GM23338 (cell line): ENCODE data around the gene ICAM2. TPM values are rescaled to one million over a fixed set of nuclear protein-coding genes. Genes with fewer than 3 reads are reported as not detected.
A peak's percentile ranks its signal among the peaks of the same experiment; 100 is the strongest.

Experiments used
- ATAC-seq: fragments of 200-7000 bp; cut with Tn5 transposase; 3 replicates; pipeline ENCODE4 v1.9.1; 2020
- DNase-seq: peaks from one replicate; pipeline ENCODE4 v3.0.0-alpha.2; 2015; ENCODE audit warnings: low spot score
- H2AFZ ChIP-seq: fragments of 200-600 bp; sonication (generic); 2 replicates; pipeline ENCODE4 v1.8.0; 2016; ENCODE audit warnings: antibody characterized with exemption, mild to moderate bottlenecking, moderate library complexity
- H3F3A ChIP-seq: fragments of 200-600 bp; sonication (generic); replicated peaks from 2 replicates; pipeline ENCODE4 v1.8.0; 2017; ENCODE audit warnings: antibody characterized with exemption, mixed run types, low read depth
- H3K27ac ChIP-seq: fragments of 200-600 bp; sonication (generic); 2 replicates; pipeline ENCODE4 v1.6.1; 2016; ENCODE audit warnings: low read depth
- H3K27me3 ChIP-seq: fragments of 200-600 bp; sonication (generic); 2 replicates; pipeline ENCODE4 v1.8.0; 2016; ENCODE audit warnings: mild to moderate bottlenecking, mixed run types, moderate library complexity; ENCODE audit not compliant: insufficient read depth
- H3K36me3 ChIP-seq: fragments of 200-600 bp; sonication (generic); 2 replicates; pipeline ENCODE4 v1.8.0; 2016; ENCODE audit warnings: mild to moderate bottlenecking; ENCODE audit not compliant: insufficient read depth
- H3K4me1 ChIP-seq: fragments of 200-600 bp; sonication (generic); 2 replicates; pipeline ENCODE4 v1.8.0; 2016; ENCODE audit warnings: mild to moderate bottlenecking, moderate library complexity; ENCODE audit not compliant: insufficient read depth
- H3K4me2 ChIP-seq: fragments of 200-600 bp; sonication (generic); 2 replicates; pipeline ENCODE4 v1.7.1; 2017; ENCODE audit warnings: mixed run types
- H3K4me3 ChIP-seq: fragments of 200-600 bp; sonication (generic); 2 replicates; pipeline ENCODE4 v1.6.1; 2016; ENCODE audit warnings: mixed run types
- H3K79me2 ChIP-seq: fragments of 200-600 bp; sonication (generic); replicated peaks from 2 replicates; pipeline ENCODE4 v1.8.0; 2017; ENCODE audit warnings: mild to moderate bottlenecking; ENCODE audit not compliant: insufficient read depth
- H3K9me2 ChIP-seq: fragments of 200-600 bp; sonication (generic); 2 replicates; pipeline ENCODE4 v1.8.0; 2017; ENCODE audit not compliant: insufficient read depth
- H4K20me1 ChIP-seq: fragments of 200-600 bp; sonication (generic); replicated peaks from 2 replicates; pipeline ENCODE4 v1.8.0; 2017; ENCODE audit warnings: mild to moderate bottlenecking; ENCODE audit not compliant: insufficient read depth
- H3K27ac Mint-ChIP-seq: 2 replicates; pipeline ENCODE4 v1.8.0; 2020; ENCODE audit warnings: inconsistent platforms, mild to moderate bottlenecking, moderate library complexity, mixed read lengths
- H3K27me3 Mint-ChIP-seq: 3 replicates; pipeline ENCODE4 v1.8.0; 2022; ENCODE audit warnings: low read depth, mild to moderate bottlenecking, moderate library complexity, mixed read lengths, inconsistent platforms; ENCODE audit not compliant: insufficient read depth, poor library complexity
- H3K36me3 Mint-ChIP-seq: 3 replicates; pipeline ENCODE4 v1.8.0; 2021; ENCODE audit warnings: low read depth, mild to moderate bottlenecking, inconsistent platforms, moderate library complexity, mixed read lengths
- H3K4me1 Mint-ChIP-seq: 3 replicates; pipeline ENCODE4 v1.8.0; 2020; ENCODE audit warnings: mild to moderate bottlenecking, inconsistent platforms, mixed read lengths
- H3K4me3 Mint-ChIP-seq: 3 replicates; pipeline ENCODE4 v1.8.0; 2021; ENCODE audit warnings: moderate library complexity, mild to moderate bottlenecking, inconsistent platforms, mixed read lengths
- H3K9me3 Mint-ChIP-seq: 3 replicates; pipeline ENCODE4 v1.8.0; 2020; ENCODE audit warnings: moderate library complexity, mild to moderate bottlenecking, inconsistent platforms, mixed read lengths
- CREB1 ChIP-seq: fragments of 250-450 bp; sonication (Bioruptor Pico); IDR thresholded peaks from 2 replicates; pipeline ENCODE4 v1.5.0; 2020; ENCODE audit warnings: low read depth, mild to moderate bottlenecking, moderate library complexity
- CTCF ChIP-seq, 2 experiments: fragments of 200-600 bp in 1 of 2; sonication (generic) in 1 of 2; conservative IDR thresholded peaks; 2 replicates each; pipeline versions ENCODE4 v1.5.1 to v1.6.1; 2016 to 2017; ENCODE audit warnings: antibody characterized with exemption in 2 of 2, low read depth in 2 of 2, mild to moderate bottlenecking in 2 of 2, moderate library complexity in 1 of 2
- ETS1 ChIP-seq: IDR thresholded peaks from 2 replicates; pipeline ENCODE4 v1.6.1; 2016; ENCODE audit warnings: antibody characterized with exemption
- EZH2phosphoT487 ChIP-seq: fragments of 200-600 bp; sonication (generic); IDR thresholded peaks from one replicate; pipeline ENCODE4 v1.8.1; 2018; ENCODE audit warnings: antibody characterized with exemption; ENCODE audit not compliant: unreplicated experiment
- POLR2AphosphoS5 ChIP-seq: IDR thresholded peaks from 2 replicates; pipeline ENCODE4 v1.6.1; 2016; ENCODE audit warnings: antibody characterized with exemption, low read depth
- REST ChIP-seq: IDR thresholded peaks from one replicate; pipeline ENCODE4 v1.6.1; 2018; ENCODE audit warnings: antibody characterized with exemption; ENCODE audit not compliant: unreplicated experiment
- ZNF462 ChIP-seq: fragments of 250-450 bp; sonication (Bioruptor Pico); IDR thresholded peaks from 2 replicates; pipeline ENCODE4 v1.5.0; 2020; ENCODE audit warnings: mild to moderate bottlenecking, moderate library complexity
- polyA plus RNA-seq: library from polyadenylated mRNA; unstranded; fragments of >200 nt; fragmentation: Nextera tagmentation; extraction: Ambion mirVana; gene quantifications from 2 replicates; pipeline ENCODE4 v1.2.1, GENCODE V29; 2016
- total RNA-seq: library from RNA; depleted of rRNA; stranded (reverse); fragments of >200 nt; shearing (Covaris generic); gene quantifications from 2 replicates; pipeline ENCODE4 v1.2.3, GENCODE V29; 2014

Gene ICAM2
- total and polyA plus RNA-seq, 2 experiments from 2014 or later, result 0.31 to 0.86 TPM

GRCh38 chr17:64056269-64057005 lies 36.0 kb upstream of the ICAM2 start (continued):
- TF ChIP-seq ZNF462 (CRISPR knock-in tag) (no peak), ETS1 (no peak), EZH2phosphoT487 (no peak)

- H3K4me3 Mint-ChIP-seq, result no peak overlapping the region
- no peak for DNase-seq
- Histone ChIP-seq H3K9me2 (0 out of 2 replicates have a peak, but pooled peaks cover 5% of the 10 kb centered on the region), H3K36me3 (no peaks in the 10 kb centered on the region), H3K4me2 (peak overlapping the region; percentile 36; the same call in 1 of the 2 replicates), H3K27ac (no peak overlapping the region), H3K4me3 (no peak overlapping the region), H3K27me3 (no peaks in the 10 kb centered on the region), H3F3A (no peaks in the 10 kb centered on the region), H2AFZ (no peak overlapping the region), H3K4me1 (peaks cover 13% of the 10 kb centered on the region), H4K20me1 (no peaks in the 10 kb centered on the region), H3K79me2 (no peaks in the 10 kb centered on the region)
- peaks cover 5% of the 10 kb centered on the region; the same call in 2 of the 3 replicates for H3K36me3 Mint-ChIP-seq
- peak overlapping the region; percentile 78; the same call in 1 of the 2 replicates for H3K27ac Mint-ChIP-seq
- ATAC-seq, result no peak
- H3K9me3 Mint-ChIP-seq, result no peaks in the 10 kb centered on the region; the same call in 2 of the 3 replicates
- H3K27me3 Mint-ChIP-seq, result peaks cover 8% of the 10 kb centered on the region
- peaks cover 18% of the 10 kb centered on the region for H3K4me1 Mint-ChIP-seq
- no peak for TF ChIP-seq POLR2AphosphoS5
- TF ChIP-seq ETS1, result no peak
- TF ChIP-seq CREB1, result no peak
- no peak for TF ChIP-seq REST
- no peak for TF ChIP-seq CTCF (conservative IDR thresholded peaks at IDR 0.05; ENCODE audit: low read depth in 2 of 2)
Measured at GRCh38 chr17:64055183-64056142, 35.0 kb upstream of the ICAM2 start.
